ENCODE measurements around the gene MIER2. TPM values are rescaled to one million over a fixed set of nuclear protein-coding genes. Genes with fewer than 3 reads are reported as not detected.

The MIER2 gene
- total RNA-seq, 1 donor, result 14.8 TPM

GRCh38 chr19:369256-369655 is 24.7 kb upstream of the MIER2 start:
- peaks cover 47% of the 10 kb centered on the region for H3K27me3 ChIP-seq (ENCODE audit: insufficient read depth, low read length)
- no peaks in the 10 kb centered on the region for H4K20me1 ChIP-seq (ENCODE audit: insufficient read depth, low read length)
- DNase-seq (ENCODE audit: insufficient read length, low spot score, missing footprints), result peak; percentile 52
- no peak overlapping the region for H2AFZ ChIP-seq (ENCODE audit: low read length)
- no peak overlapping the region for H3K4me2 ChIP-seq (ENCODE audit: insufficient read depth, low read length)
- no peak overlapping the region for H3K27ac ChIP-seq (ENCODE audit: low read depth, low read length)
- no peaks in the 10 kb centered on the region for H3K4me1 ChIP-seq (ENCODE audit: insufficient read depth, low read length)
- no peak for TF ChIP-seq CTCF (IDR thresholded peaks at IDR 0.05; ENCODE audit: extremely low read depth, low read depth, low read length)
- H3K79me2 ChIP-seq (ENCODE audit: insufficient read depth, low read length), result no peaks in the 10 kb centered on the region
- H3K36me3 ChIP-seq (ENCODE audit: insufficient read depth, low read length), result no peaks in the 10 kb centered on the region
- H3K9me3 ChIP-seq (ENCODE audit: low read depth, low read length), result no peaks in the 10 kb centered on the region
- no peak overlapping the region for H3K4me3 ChIP-seq (ENCODE audit: insufficient read depth, low read length)

GRCh38 chr19:368630-369024 is 24.0 kb upstream of the MIER2 start:
- H3K4me3 ChIP-seq (ENCODE audit: insufficient read depth, low read length), result no peak overlapping the region

GRCh38 chr19:367963-368629 is 23.5 kb upstream of the MIER2 start:
- H3K27me3 ChIP-seq (ENCODE audit: insufficient read depth, low read length), result peaks cover 41% of the 10 kb centered on the region
- no peaks in the 10 kb centered on the region for H3K9me3 ChIP-seq (ENCODE audit: low read depth, low read length)
- H3K4me1 ChIP-seq (ENCODE audit: insufficient read depth, low read length), result no peaks in the 10 kb centered on the region
- no peaks in the 10 kb centered on the region for H4K20me1 ChIP-seq (ENCODE audit: insufficient read depth, low read length)
- H2AFZ ChIP-seq (ENCODE audit: low read length), result no peak overlapping the region
- no peak for TF ChIP-seq CTCF (IDR thresholded peaks at IDR 0.05; ENCODE audit: extremely low read depth, low read depth, low read length)
- no peak overlapping the region for H3K4me2 ChIP-seq (ENCODE audit: insufficient read depth, low read length)
- DNase-seq (ENCODE audit: insufficient read length, low spot score, missing footprints), result peak; percentile 44
- H3K36me3 ChIP-seq (ENCODE audit: insufficient read depth, low read length), result no peaks in the 10 kb centered on the region
- H3K27ac ChIP-seq (ENCODE audit: low read depth, low read length), result no peak overlapping the region
- H3K79me2 ChIP-seq (ENCODE audit: insufficient read depth, low read length), result no peaks in the 10 kb centered on the region
- no peak overlapping the region for H3K4me3 ChIP-seq (ENCODE audit: insufficient read depth, low read length)

More at GRCh38 chr19:368630-369024, 24.0 kb upstream of the MIER2 start:
- no peaks in the 10 kb centered on the region for H4K20me1 ChIP-seq (ENCODE audit: insufficient read depth, low read length)
- H3K36me3 ChIP-seq (ENCODE audit: insufficient read depth, low read length), result no peaks in the 10 kb centered on the region
- peak; percentile 43 for DNase-seq (ENCODE audit: insufficient read length, low spot score, missing footprints)
- H3K27me3 ChIP-seq (ENCODE audit: insufficient read depth, low read length), result peaks cover 44% of the 10 kb centered on the region
- H3K27ac ChIP-seq (ENCODE audit: low read depth, low read length), result no peak overlapping the region
- no peaks in the 10 kb centered on the region for H3K9me3 ChIP-seq (ENCODE audit: low read depth, low read length)
- TF ChIP-seq CTCF (IDR thresholded peaks at IDR 0.05; ENCODE audit: extremely low read depth, low read depth, low read length), result no peak
- H3K4me1 ChIP-seq (ENCODE audit: insufficient read depth, low read length), result no peaks in the 10 kb centered on the region
- no peaks in the 10 kb centered on the region for H3K79me2 ChIP-seq (ENCODE audit: insufficient read depth, low read length)
- no peak overlapping the region for H2AFZ ChIP-seq (ENCODE audit: low read length)
- H3K4me2 ChIP-seq (ENCODE audit: insufficient read depth, low read length), result no peak overlapping the region

- Histone ChIP-seq H3K27me3 (ENCODE audit: insufficient read depth, low read length) (peaks cover 36% of the 10 kb centered on the region), H2AFZ (ENCODE audit: low read length) (no peak overlapping the region), H3K36me3 (ENCODE audit: insufficient read depth, low read length) (no peaks in the 10 kb centered on the region), H3K27ac (ENCODE audit: low read depth, low read length) (no peak overlapping the region), H3K9me3 (ENCODE audit: low read depth, low read length) (no peaks in the 10 kb centered on the region), H3K4me2 (ENCODE audit: insufficient read depth, low read length) (no peak overlapping the region), H3K4me1 (ENCODE audit: insufficient read depth, low read length) (no peaks in the 10 kb centered on the region), H3K79me2 (ENCODE audit: insufficient read depth, low read length) (no peaks in the 10 kb centered on the region), H3K4me3 (ENCODE audit: insufficient read depth, low read length) (no peak overlapping the region), H4K20me1 (ENCODE audit: insufficient read depth, low read length) (no peaks in the 10 kb centered on the region)
- peak; percentile 50 for DNase-seq (ENCODE audit: insufficient read length, low spot score, missing footprints)
- TF ChIP-seq CTCF (IDR thresholded peaks at IDR 0.05; ENCODE audit: extremely low read depth, low read depth, low read length), result no peak
These were observed 23.0 kb upstream of the MIER2 start for GRCh38 chr19:367561-367960.
